Measurements from ENCODE around the gene FSTL4. TPM values are rescaled to one million over a fixed set of nuclear protein-coding genes. Genes with fewer than 3 reads are reported as not detected.

The FSTL4 gene
- total RNA-seq, 2 donors from 2014 or later: 0.46 TPM; not detected in 1

DNA sequence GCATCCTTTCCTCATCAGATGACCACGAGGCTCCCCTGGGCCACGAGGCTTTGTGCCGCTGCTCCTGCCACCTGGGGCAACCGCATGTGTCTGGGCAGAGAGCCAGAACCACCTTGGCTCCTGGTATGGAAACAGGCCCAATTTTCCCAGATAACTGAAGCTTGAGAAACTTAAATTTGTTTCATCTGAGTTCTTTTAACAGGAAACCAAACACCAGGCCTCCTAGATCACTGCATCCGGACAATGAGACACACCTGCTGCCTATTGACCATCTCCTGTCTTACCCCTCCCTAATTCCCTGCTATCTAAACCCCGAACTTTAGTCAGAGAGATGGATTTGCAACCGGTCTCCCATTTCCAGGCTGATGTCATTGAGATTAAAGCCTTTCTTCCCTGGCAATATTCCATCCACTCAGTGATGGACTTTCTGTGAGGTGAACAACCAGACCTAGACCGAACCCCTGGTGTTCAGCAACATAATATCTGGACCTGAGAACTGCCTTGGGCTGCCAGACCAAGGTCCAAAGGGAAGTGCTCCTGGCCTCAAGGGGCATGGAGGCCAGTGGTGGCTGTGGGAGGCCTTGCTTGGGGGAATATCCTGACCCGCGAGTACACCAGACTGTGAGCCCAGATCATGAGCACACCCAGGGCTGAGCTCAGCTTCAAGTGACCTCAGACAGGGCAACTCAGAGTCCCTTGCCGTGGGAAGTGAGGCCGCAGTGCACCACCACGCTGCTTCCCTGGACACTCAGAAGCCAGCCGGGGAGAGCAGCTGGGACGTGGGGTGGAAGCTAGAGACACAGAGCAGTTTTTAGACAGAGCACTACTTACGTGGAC is 360.8 kb downstream of the FSTL4 start:
- no peak for DNase-seq (ENCODE audit: low spot score)
- intact Hi-C loops (cut with DNase I): no loop called here

DNA sequence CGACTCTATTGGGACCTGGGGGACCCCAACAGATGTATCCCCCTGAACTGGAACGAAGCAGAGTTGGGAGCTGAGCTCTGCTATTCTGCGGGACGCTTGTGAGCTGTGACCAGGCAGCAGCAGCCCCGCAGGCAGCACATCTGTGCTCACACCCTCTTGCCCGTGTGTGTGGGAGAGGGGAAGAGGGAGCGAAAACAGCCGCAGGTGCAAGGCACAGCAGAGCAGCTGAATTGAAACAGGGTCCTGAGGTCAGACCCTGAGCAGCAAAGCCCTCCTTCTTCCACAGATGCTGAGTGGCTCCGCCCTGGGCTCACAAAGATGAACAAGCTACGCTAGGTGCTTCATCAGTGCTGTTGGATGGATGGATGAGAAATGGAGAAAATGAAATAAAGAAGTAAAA is 361.8 kb downstream of the FSTL4 start:
- intact Hi-C loops (cut with DNase I): no loop called here
- DNase-seq (ENCODE audit: low spot score): no peak

DNA sequence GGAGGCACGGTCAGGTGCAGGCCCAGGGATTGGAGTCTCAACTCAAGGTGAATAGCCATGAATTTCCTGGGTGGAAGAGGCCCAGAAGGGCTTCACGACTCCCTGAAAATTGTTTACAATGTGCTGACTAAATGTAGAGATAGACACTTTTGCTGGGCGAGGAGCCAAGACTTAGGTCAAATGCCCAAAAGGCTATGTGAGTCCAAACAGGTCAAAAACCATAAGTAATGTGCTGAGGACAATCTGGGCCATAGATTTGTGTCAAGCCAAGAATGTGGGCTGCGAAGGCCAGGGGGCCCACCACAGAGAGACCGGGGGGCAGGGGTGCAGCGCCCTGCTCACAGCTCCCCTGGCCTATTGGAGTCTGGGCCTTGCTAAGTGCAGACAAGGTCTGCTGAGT is 362.7 kb downstream of the FSTL4 start:
- intact Hi-C loops (cut with DNase I): no loop called here
- DNase-seq (ENCODE audit: low spot score): no peak

DNA sequence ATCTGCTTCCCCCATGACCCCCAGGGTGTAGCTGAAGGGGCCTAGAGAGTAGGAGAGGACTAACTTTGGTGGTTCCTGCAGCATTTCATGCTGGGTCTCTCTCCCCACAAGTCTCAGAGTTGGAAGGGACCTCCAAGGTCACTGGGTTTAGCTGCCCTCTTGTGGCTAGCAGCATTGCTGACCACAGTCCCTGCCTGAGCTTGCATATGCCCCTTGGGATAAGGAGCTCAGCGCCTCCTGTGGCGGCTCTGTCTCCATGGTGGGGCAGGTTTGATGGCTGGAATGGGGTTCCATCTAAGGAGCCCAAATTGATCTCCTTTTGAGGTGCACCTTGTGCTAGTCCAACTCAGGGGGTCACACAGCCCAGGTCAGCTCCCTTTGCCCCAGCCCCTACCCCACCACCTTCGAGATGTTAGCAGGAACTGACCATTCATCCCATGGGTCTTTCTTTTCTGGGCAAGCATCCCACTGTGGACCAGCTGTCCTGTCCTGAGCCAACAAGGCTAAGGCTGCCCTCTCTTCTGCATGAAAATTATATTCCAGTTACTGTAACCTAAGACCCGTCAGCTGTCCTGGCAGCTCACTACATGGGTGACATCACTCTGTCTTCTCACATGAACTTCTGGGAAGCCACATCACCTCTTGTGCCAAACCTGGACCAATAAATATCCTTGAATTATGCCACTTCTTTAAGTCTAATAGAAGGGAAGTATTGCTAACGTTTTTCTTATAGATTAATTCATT is 364.3 kb downstream of the FSTL4 start:
- intact Hi-C loops (cut with DNase I): no loop called here

GRCh38 chr5:133247151-133247709 is 365.1 kb downstream of the FSTL4 start:
- intact Hi-C loops (cut with DNase I): no loop called here

More for the DNA sequence above, 364.3 kb downstream of the FSTL4 start:
- DNase-seq (ENCODE audit: low spot score): no peak

DNA sequence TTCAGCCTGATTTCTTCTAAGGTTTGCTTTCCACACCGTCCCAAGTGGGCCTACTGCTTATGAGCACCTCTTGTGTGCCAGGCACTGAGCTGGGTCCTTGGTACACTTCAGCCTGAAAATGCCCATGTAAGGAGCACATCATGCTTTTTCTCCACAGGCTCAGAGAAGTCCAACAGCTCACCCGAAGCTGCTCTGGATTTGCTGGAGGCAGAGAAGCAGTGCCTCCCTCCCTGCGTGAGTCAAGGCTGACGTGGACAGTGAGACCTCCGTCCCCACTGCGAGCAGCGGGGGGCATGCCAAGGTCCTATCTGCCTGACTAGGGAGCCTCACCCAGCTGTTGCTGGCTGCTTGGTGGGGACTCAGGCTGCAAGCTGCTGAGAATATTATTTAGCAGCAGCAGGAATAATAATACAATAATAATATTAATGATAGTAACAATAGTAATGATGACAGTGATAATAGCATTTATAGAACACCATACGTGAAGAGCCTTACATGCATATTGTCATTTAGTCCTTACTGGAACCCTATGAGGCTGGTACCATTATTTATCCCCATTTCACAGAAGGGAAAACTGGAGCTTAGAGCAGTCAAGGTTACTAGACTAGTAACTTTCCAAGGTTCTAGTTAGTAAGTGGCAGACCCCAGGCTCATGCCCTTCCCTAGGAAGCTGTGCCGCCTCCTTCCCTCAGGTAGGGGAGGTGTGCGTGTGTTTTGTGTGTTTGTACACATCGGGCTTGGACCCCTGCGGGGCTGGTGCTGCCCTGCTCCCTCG is 365.8 kb downstream of the FSTL4 start:
- DNase-seq (ENCODE audit: low spot score): no peak
- intact Hi-C loops (cut with DNase I): no loop called here

More at GRCh38 chr5:133247151-133247709, 365.1 kb downstream of the FSTL4 start:
- DNase-seq (ENCODE audit: low spot score): no peak

DNA sequence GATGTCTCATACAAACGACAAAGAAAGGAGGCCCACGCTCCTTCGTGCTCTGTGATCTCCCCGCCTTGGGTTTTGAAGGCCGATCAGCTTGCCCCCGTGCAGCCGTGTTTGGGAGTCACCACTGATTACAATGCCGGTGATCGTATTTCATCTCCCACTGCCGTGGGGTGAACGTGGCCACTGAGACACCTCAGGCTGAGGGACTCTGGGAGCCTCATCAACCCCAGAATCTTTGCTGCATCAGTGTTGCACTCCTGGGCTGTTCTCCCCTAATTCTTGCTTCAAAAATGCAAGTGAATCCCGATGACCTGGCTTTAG is 366.3 kb downstream of the FSTL4 start:
- no peak for DNase-seq (ENCODE audit: low spot score)
- intact Hi-C loops (cut with DNase I): no loop called here

DNA sequence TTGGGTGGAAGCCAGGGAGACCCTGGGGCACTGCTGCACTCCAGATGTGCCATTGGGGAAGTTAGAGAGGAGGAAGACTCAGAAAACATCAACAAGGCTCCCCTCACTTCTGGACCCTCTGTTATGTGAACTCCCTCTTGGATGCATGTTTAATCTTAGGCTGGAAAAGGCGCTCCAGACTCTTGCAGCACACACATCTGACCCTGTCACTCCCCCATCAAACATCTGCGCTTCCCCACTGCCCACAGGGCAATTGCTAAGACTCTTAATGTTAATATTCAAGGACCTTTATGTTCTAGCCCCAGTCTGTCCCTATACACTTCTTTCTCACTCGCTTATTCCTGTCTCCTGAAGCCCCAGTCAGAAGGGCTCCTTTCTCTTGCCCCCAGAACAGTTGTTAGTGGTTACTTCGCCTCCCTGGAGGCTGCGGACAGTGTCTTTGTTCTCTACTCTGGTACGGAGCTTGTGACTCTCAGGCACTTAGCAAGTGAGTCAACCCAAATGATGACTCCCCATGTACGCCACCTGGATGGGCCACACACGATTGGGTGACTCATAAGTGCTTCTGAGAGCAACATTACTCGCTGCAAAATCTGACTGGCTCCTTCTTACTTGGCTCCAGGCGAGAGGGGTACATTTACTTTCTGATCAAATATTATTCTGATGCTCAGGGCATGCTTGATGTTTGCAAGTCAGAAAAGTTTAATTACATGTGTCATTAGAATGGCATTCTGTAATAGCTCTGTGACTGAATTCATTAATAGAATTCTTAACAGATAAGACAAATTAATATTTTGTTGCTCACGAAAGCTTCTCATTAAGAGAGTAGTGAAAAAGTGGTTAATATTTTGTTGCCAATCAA is 366.9 kb downstream of the FSTL4 start:
- intact Hi-C loops (cut with DNase I): no loop called here
- DNase-seq (ENCODE audit: low spot score): no peak

DNA sequence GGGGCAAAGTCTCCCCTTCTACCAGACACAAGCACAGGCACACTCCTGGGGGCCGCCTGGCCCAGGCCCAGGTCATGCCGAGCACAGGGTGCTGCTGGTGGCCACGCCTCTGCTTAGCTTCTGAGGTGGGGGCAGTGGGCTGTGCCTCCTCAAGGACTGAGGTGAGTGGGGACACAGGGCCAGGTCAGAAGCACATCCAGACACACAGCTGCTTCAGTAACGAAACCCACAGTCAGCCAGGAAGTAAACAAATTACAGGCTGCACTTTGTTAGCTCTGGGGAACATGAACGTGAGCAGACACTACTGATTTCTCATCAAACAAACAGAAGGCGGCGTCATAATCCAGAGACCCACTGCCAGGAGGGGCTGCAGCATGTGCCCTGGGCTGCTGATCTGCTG is 368.1 kb downstream of the FSTL4 start:
- intact Hi-C loops (cut with DNase I): no loop called here
- DNase-seq (ENCODE audit: low spot score): no peak

GRCh38 chr5:133243196-133243595 is 369.1 kb downstream of the FSTL4 start:
- intact Hi-C loops (cut with DNase I): no loop called here
- no peak for DNase-seq (ENCODE audit: low spot score)

GRCh38 chr5:133242221-133242835 is 370.0 kb downstream of the FSTL4 start:
- DNase-seq (ENCODE audit: low spot score): no peak
- intact Hi-C loops (cut with DNase I): no loop called here

GRCh38 chr5:133241179-133242092 is 370.9 kb downstream of the FSTL4 start:
- no peak for DNase-seq (ENCODE audit: low spot score)
- intact Hi-C loops (cut with DNase I): no loop called here

- no peak for DNase-seq (ENCODE audit: low spot score)
- intact Hi-C loops (cut with DNase I): no loop called here
These were observed 371.8 kb downstream of the FSTL4 start for GRCh38 chr5:133240425-133241091.

GRCh38 chr5:133238426-133239205 is 373.7 kb downstream of the FSTL4 start:
- intact Hi-C loops (cut with DNase I): no loop called here

GRCh38 chr5:133236976-133237375 is 375.4 kb downstream of the FSTL4 start:
- DNase-seq (ENCODE audit: low spot score): peak; percentile 64
- intact Hi-C loops (cut with DNase I): no loop called here

More at GRCh38 chr5:133238426-133239205, 373.7 kb downstream of the FSTL4 start:
- peak; percentile 67 for DNase-seq (ENCODE audit: low spot score)

DNA sequence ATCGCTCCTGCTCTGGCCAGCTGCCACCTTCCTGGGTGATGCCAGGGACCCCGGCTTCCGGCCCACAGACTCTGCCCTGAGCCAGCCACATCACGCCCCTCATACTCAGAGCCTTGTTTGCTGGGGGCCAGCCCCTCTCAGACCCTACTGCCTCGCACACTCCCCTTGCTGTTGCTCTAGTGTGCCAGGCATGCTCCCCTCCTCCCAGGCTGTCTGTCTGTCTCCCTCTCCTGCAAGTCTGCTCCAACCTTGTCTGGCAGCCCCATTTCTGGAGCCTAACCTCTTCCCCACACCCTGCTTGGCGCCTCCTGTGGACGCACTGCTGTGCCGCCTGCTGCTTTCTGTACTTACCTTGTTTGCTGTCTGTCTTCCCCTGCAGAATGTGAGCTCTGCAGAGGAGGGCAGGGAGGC is 375.8 kb downstream of the FSTL4 start:
- DNase-seq (ENCODE audit: low spot score): peak; percentile 55
- intact Hi-C loops (cut with DNase I): no loop called here
